ENCODE data around the gene KRTAP1-1.

DNA sequence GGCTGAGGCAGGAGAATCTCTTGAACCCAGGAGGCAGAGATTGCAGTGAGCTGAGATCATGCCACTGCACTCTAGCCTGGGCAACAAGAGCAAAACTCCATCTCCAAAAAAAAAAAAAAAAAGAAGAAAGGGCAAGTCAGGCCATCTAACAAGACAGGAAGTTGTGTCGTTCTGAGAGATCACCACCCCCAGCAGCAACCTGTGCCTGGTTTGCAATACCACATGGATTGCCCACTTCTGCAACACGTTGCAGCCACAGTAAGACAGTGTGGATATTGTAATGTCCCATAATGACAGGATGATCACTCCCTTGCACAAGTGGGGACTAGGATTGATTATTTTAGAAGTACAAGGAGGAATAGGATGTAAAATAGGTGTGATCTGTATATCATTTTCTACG is 27.8 kb upstream of the KRTAP1-1 start:
- TF ChIP-seq, protein P1, sequence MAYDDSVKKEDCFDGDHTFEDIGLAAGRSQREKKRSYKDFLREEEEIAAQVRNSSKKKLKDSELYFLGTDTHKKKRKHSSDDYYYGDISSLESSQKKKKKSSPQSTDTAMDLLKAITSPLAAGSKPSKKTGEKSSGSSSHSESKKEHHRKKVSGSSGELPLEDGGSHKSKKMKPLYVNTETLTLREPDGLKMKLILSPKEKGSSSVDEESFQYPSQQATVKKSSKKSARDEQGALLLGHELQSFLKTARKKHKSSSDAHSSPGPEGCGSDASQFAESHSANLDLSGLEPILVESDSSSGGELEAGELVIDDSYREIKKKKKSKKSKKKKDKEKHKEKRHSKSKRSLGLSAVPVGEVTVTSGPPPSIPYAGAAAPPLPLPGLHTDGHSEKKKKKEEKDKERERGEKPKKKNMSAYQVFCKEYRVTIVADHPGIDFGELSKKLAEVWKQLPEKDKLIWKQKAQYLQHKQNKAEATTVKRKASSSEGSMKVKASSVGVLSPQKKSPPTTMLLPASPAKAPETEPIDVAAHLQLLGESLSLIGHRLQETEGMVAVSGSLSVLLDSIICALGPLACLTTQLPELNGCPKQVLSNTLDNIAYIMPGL (CRISPR knock-in tag; IDR thresholded peaks at IDR 0.05; ENCODE audit: borderline replicate concordance) = no peak
- TF ChIP-seq, protein P2, sequence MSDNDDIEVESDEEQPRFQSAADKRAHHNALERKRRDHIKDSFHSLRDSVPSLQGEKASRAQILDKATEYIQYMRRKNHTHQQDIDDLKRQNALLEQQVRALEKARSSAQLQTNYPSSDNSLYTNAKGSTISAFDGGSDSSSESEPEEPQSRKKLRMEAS (IDR thresholded peaks at IDR 0.05) = no peak
- TF ChIP-seq EP300 (IDR thresholded peaks at IDR 0.05) (no peak), RCOR1 (IDR thresholded peaks at IDR 0.05; ENCODE audit: low read depth, low read length) (no peak), SREBF2 (IDR thresholded peaks at IDR 0.05) (no peak)

Data from A549 (cell line).